ENCODE results near the gene DDX51.

DDX51 gene

DNA sequence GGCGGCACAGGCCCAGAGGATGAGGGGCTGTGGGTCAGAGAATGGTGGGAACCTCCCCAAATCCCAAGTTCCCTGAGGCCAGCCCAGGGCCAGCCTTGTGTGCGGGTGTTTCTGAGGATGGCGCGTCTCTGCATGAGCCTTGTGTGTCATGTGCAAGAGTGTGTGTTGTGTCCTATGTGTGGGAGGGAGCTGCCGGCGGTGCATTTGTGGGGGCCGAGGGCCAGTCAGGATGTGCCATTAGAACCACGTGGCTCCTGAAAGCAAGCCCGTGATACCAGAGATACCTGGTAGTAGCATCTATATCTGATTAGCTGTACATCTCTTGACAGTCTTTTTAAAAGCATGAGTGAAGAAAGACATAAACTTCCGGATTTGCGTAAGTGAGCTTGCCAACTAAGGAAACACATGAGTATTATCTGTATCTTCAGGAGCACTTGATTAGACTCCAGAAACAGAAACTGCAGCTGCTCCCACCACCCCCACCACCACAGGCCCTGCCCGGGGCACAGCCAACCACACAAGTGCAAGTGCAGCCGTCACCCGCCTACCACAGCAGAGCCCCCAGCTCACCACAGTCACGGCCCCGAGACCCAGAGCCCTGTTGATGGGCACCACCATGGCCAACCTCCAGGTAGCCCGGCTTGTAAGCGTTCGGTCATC is 19.2 kb downstream of the DDX51 start:
- H3K9me3 ChIP-seq (replicated peaks in 1 of 2; ENCODE audit: control insufficient read depth in 2 of 2, insufficient read depth in 1 of 2, low read depth in 1 of 2, low read length in 2 of 2), result peaks cover 22 to 27% of the 10 kb centered on the region in 2 donors
- H3K36me3 ChIP-seq (replicated peaks in 1 of 2; ENCODE audit: control insufficient read depth in 2 of 2, insufficient read depth in 2 of 2, low read length in 2 of 2), result peaks cover 41 to 92% of the 10 kb centered on the region in 2 donors
- H3K4me3 ChIP-seq (ENCODE audit: low read length in 2 of 2), result no peak overlapping the region
- no peak overlapping the region for H2BK5ac ChIP-seq (ENCODE audit: low read length)
- no peak overlapping the region for H2BK15ac ChIP-seq (ENCODE audit: low read length)
- peaks cover 0 to 2% (median 0%) of the 10 kb centered on the region in 3 experiments for H3K27me3 ChIP-seq (ENCODE audit: control insufficient read depth in 3 of 3, insufficient read depth in 3 of 3, low read depth in 1 of 3, low read length in 3 of 3)
- no peak overlapping the region for H3K27ac ChIP-seq (replicated peaks; ENCODE audit: low read length)
- no peak for DNase-seq (ENCODE audit: low spot score)
- no peak overlapping the region for H2BK12ac ChIP-seq (ENCODE audit: low read length)
- no peak overlapping the region for H3K4me2 ChIP-seq (ENCODE audit: insufficient read depth, low read length, poor library complexity, severe bottlenecking)
- H3K14ac ChIP-seq (ENCODE audit: low read length), result no peak overlapping the region
- no peaks in the 10 kb centered on the region for H3K4me1 ChIP-seq (ENCODE audit: control insufficient read depth in 2 of 2, insufficient read depth in 1 of 2, low read depth in 1 of 2, low read length in 2 of 2)
- H3K79me1 ChIP-seq (ENCODE audit: low read depth, low read length), result peaks cover 2% of the 10 kb centered on the region
- no peak overlapping the region for H3K18ac ChIP-seq (ENCODE audit: low read length)
- no peak overlapping the region for H2AFZ ChIP-seq (ENCODE audit: low read length)
- no peak overlapping the region for H3K9ac ChIP-seq (ENCODE audit: low read depth, low read length, poor library complexity)
- H4K91ac ChIP-seq (ENCODE audit: low read depth, low read length, poor library complexity), result no peak overlapping the region
- H3K4ac ChIP-seq (ENCODE audit: low read length), result no peak overlapping the region
- no peak overlapping the region for H4K8ac ChIP-seq (ENCODE audit: low read depth, low read length)
- no CpG with 5 or more reads among the region's 19 CpGs for WGBS, 2 donors (ENCODE audit: extremely low coverage in 2 of 2, insufficient read length in 2 of 2, insufficient replicate concordance in 1 of 2)
- peak overlapping the region; percentile 22 for H3K23ac ChIP-seq (ENCODE audit: low read depth, low read length, poor library complexity)
- H2BK120ac ChIP-seq (ENCODE audit: low read depth, low read length), result no peak overlapping the region
- H2AK5ac ChIP-seq (ENCODE audit: low read depth, low read length), result no peak overlapping the region

- DNase-seq (ENCODE audit: low spot score), result no peak
- no peak overlapping the region for H2BK5ac ChIP-seq (ENCODE audit: low read length)
- peak overlapping the region; percentile 22 for H3K23ac ChIP-seq (ENCODE audit: low read depth, low read length, poor library complexity)
- H3K27me3 ChIP-seq (ENCODE audit: control insufficient read depth in 3 of 3, insufficient read depth in 3 of 3, low read depth in 1 of 3, low read length in 3 of 3), result peaks cover 0 to 2% (median 0%) of the 10 kb centered on the region in 3 experiments
- no peak overlapping the region for H3K4me2 ChIP-seq (ENCODE audit: insufficient read depth, low read length, poor library complexity, severe bottlenecking)
- no peak overlapping the region for H2AK5ac ChIP-seq (ENCODE audit: low read depth, low read length)
- no peak overlapping the region for H2AFZ ChIP-seq (ENCODE audit: low read length)
- H3K4ac ChIP-seq (ENCODE audit: low read length), result no peak overlapping the region
- H2BK120ac ChIP-seq (ENCODE audit: low read depth, low read length), result no peak overlapping the region
- WGBS, 2 donors (ENCODE audit: extremely low coverage in 2 of 2, insufficient read length in 2 of 2, insufficient replicate concordance in 1 of 2), result 83% methylated on average over 1 of the region's 12 CpGs; no CpG with 5 or more reads in 1 of the 2 donors
- peak overlapping the region; percentile 6 for H3K14ac ChIP-seq (ENCODE audit: low read length)
- no peak overlapping the region for H3K9ac ChIP-seq (ENCODE audit: low read depth, low read length, poor library complexity)
- H3K79me1 ChIP-seq (ENCODE audit: low read depth, low read length), result peaks cover 2% of the 10 kb centered on the region
- H3K4me1 ChIP-seq (ENCODE audit: control insufficient read depth in 2 of 2, insufficient read depth in 1 of 2, low read depth in 1 of 2, low read length in 2 of 2), result no peaks in the 10 kb centered on the region
- H4K8ac ChIP-seq (ENCODE audit: low read depth, low read length), result no peak overlapping the region
- H3K36me3 ChIP-seq (replicated peaks in 1 of 2; ENCODE audit: control insufficient read depth in 2 of 2, insufficient read depth in 2 of 2, low read length in 2 of 2), result peaks cover 39 to 91% of the 10 kb centered on the region in 2 donors
- peaks cover 21 to 26% of the 10 kb centered on the region in 2 donors for H3K9me3 ChIP-seq (replicated peaks in 1 of 2; ENCODE audit: control insufficient read depth in 2 of 2, insufficient read depth in 1 of 2, low read depth in 1 of 2, low read length in 2 of 2)
- no peak overlapping the region for H4K91ac ChIP-seq (ENCODE audit: low read depth, low read length, poor library complexity)
- H3K4me3 ChIP-seq (ENCODE audit: low read length in 2 of 2), result no peak overlapping the region
- H2BK12ac ChIP-seq (ENCODE audit: low read length), result no peak overlapping the region
- H3K18ac ChIP-seq (ENCODE audit: low read length), result no peak overlapping the region
- H3K27ac ChIP-seq (replicated peaks; ENCODE audit: low read length), result no peak overlapping the region
- H2BK15ac ChIP-seq (ENCODE audit: low read length), result no peak overlapping the region
Measured at GRCh38 chr12:132123970-132124765, 20.0 kb downstream of the DDX51 start.

GRCh38 chr12:132121283-132121682 is 22.8 kb downstream of the DDX51 start:
- Histone ChIP-seq H3K4me2 (ENCODE audit: insufficient read depth, low read length, poor library complexity, severe bottlenecking) (no peak overlapping the region), H3K4ac (ENCODE audit: low read length) (no peak overlapping the region), H3K4me3 (ENCODE audit: low read length in 2 of 2) (no peak overlapping the region), H2AFZ (ENCODE audit: low read length) (no peak overlapping the region), H2AK5ac (ENCODE audit: low read depth, low read length) (no peak overlapping the region), H4K91ac (ENCODE audit: low read depth, low read length, poor library complexity) (no peak overlapping the region), H3K27me3 (ENCODE audit: control insufficient read depth in 3 of 3, insufficient read depth in 3 of 3, low read depth in 1 of 3, low read length in 3 of 3) (peaks cover 0 to 2% (median 0%) of the 10 kb centered on the region in 3 experiments), H3K23ac (ENCODE audit: low read depth, low read length, poor library complexity) (no peak overlapping the region), H3K36me3 (replicated peaks in 1 of 2; ENCODE audit: control insufficient read depth in 2 of 2, insufficient read depth in 2 of 2, low read length in 2 of 2) (peaks cover 22 to 73% of the 10 kb centered on the region in 2 donors), H4K8ac (ENCODE audit: low read depth, low read length) (no peak overlapping the region), H3K79me1 (ENCODE audit: low read depth, low read length) (peaks cover 3% of the 10 kb centered on the region), H3K4me1 (ENCODE audit: control insufficient read depth in 2 of 2, insufficient read depth in 1 of 2, low read depth in 1 of 2, low read length in 2 of 2) (no peaks in the 10 kb centered on the region), H3K9me3 (replicated peaks in 1 of 2; ENCODE audit: control insufficient read depth in 2 of 2, insufficient read depth in 1 of 2, low read depth in 1 of 2, low read length in 2 of 2) (peaks cover 0 to 10% of the 10 kb centered on the region in 2 donors), H3K14ac (ENCODE audit: low read length) (no peak overlapping the region), H3K9ac (ENCODE audit: low read depth, low read length, poor library complexity) (peak overlapping the region; percentile 81), H2BK120ac (ENCODE audit: low read depth, low read length) (no peak overlapping the region), H2BK5ac (ENCODE audit: low read length) (no peak overlapping the region), H3K18ac (ENCODE audit: low read length) (no peak overlapping the region), H2BK12ac (ENCODE audit: low read length) (peak overlapping the region; percentile 73), H2BK15ac (ENCODE audit: low read length) (no peak overlapping the region), H3K27ac (replicated peaks; ENCODE audit: low read length) (no peak overlapping the region)
- DNase-seq (ENCODE audit: low spot score), result no peak
- WGBS, 2 donors (ENCODE audit: extremely low coverage in 2 of 2, insufficient read length in 2 of 2, insufficient replicate concordance in 1 of 2), result no CpG with 5 or more reads among the region's 14 CpGs

GRCh38 chr12:132118876-132119275 is 25.2 kb downstream of the DDX51 start:
- Histone ChIP-seq H3K14ac (ENCODE audit: low read length) (no peak overlapping the region), H4K8ac (ENCODE audit: low read depth, low read length) (no peak overlapping the region), H3K4me3 (ENCODE audit: low read length in 2 of 2) (no peak overlapping the region), H3K4me1 (ENCODE audit: control insufficient read depth in 2 of 2, insufficient read depth in 1 of 2, low read depth in 1 of 2, low read length in 2 of 2) (no peaks in the 10 kb centered on the region), H2BK15ac (ENCODE audit: low read length) (no peak overlapping the region), H3K79me1 (ENCODE audit: low read depth, low read length) (peaks cover 2% of the 10 kb centered on the region), H2BK12ac (ENCODE audit: low read length) (no peak overlapping the region), H3K18ac (ENCODE audit: low read length) (peak overlapping the region; percentile 13), H3K27ac (replicated peaks; ENCODE audit: low read length) (no peak overlapping the region), H2BK5ac (ENCODE audit: low read length) (peak overlapping the region; percentile 39), H4K91ac (ENCODE audit: low read depth, low read length, poor library complexity) (no peak overlapping the region), H3K23ac (ENCODE audit: low read depth, low read length, poor library complexity) (no peak overlapping the region), H3K4me2 (ENCODE audit: insufficient read depth, low read length, poor library complexity, severe bottlenecking) (no peak overlapping the region), H3K36me3 (replicated peaks in 1 of 2; ENCODE audit: control insufficient read depth in 2 of 2, insufficient read depth in 2 of 2, low read length in 2 of 2) (peaks cover 19 to 75% of the 10 kb centered on the region in 2 donors), H3K27me3 (ENCODE audit: control insufficient read depth in 3 of 3, insufficient read depth in 3 of 3, low read depth in 1 of 3, low read length in 3 of 3) (no peaks in the 10 kb centered on the region), H3K9me3 (replicated peaks in 1 of 2; ENCODE audit: control insufficient read depth in 2 of 2, insufficient read depth in 1 of 2, low read depth in 1 of 2, low read length in 2 of 2) (peaks cover 0 to 2% of the 10 kb centered on the region in 2 donors), H2AK5ac (ENCODE audit: low read depth, low read length) (no peak overlapping the region), H3K9ac (ENCODE audit: low read depth, low read length, poor library complexity) (no peak overlapping the region), H2AFZ (ENCODE audit: low read length) (no peak overlapping the region), H3K4ac (ENCODE audit: low read length) (no peak overlapping the region), H2BK120ac (ENCODE audit: low read depth, low read length) (no peak overlapping the region)
- no CpG with 5 or more reads among the region's 22 CpGs for WGBS, 2 donors (ENCODE audit: extremely low coverage in 2 of 2, insufficient read length in 2 of 2, insufficient replicate concordance in 1 of 2)
- no peak for DNase-seq (ENCODE audit: low spot score)
